ENCODE results near the gene BMPR1A. TPM values are rescaled to one million over a fixed set of nuclear protein-coding genes. Genes with fewer than 3 reads are reported as not detected.

The BMPR1A gene
- total RNA-seq, 1 experiment from 2014 or later: 104 TPM

- TF ChIP-seq, protein P1, sequence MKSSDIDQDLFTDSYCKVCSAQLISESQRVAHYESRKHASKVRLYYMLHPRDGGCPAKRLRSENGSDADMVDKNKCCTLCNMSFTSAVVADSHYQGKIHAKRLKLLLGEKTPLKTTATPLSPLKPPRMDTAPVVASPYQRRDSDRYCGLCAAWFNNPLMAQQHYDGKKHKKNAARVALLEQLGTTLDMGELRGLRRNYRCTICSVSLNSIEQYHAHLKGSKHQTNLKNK (CRISPR knock-in tag; IDR thresholded peaks at IDR 0.05): no peak
- TF ChIP-seq NFE2L1 (CRISPR knock-in tag; IDR thresholded peaks at IDR 0.05): no peak
- TF ChIP-seq, protein P2, sequence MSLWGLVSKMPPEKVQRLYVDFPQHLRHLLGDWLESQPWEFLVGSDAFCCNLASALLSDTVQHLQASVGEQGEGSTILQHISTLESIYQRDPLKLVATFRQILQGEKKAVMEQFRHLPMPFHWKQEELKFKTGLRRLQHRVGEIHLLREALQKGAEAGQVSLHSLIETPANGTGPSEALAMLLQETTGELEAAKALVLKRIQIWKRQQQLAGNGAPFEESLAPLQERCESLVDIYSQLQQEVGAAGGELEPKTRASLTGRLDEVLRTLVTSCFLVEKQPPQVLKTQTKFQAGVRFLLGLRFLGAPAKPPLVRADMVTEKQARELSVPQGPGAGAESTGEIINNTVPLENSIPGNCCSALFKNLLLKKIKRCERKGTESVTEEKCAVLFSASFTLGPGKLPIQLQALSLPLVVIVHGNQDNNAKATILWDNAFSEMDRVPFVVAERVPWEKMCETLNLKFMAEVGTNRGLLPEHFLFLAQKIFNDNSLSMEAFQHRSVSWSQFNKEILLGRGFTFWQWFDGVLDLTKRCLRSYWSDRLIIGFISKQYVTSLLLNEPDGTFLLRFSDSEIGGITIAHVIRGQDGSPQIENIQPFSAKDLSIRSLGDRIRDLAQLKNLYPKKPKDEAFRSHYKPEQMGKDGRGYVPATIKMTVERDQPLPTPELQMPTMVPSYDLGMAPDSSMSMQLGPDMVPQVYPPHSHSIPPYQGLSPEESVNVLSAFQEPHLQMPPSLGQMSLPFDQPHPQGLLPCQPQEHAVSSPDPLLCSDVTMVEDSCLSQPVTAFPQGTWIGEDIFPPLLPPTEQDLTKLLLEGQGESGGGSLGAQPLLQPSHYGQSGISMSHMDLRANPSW (CRISPR knock-in tag; conservative IDR thresholded peaks at IDR 0.05; ENCODE audit: low read depth): no peak
- no peak for TF ChIP-seq ZNF532 (CRISPR knock-in tag; IDR thresholded peaks at IDR 0.05; ENCODE audit: borderline replicate concordance)
- TF ChIP-seq, protein P3, sequence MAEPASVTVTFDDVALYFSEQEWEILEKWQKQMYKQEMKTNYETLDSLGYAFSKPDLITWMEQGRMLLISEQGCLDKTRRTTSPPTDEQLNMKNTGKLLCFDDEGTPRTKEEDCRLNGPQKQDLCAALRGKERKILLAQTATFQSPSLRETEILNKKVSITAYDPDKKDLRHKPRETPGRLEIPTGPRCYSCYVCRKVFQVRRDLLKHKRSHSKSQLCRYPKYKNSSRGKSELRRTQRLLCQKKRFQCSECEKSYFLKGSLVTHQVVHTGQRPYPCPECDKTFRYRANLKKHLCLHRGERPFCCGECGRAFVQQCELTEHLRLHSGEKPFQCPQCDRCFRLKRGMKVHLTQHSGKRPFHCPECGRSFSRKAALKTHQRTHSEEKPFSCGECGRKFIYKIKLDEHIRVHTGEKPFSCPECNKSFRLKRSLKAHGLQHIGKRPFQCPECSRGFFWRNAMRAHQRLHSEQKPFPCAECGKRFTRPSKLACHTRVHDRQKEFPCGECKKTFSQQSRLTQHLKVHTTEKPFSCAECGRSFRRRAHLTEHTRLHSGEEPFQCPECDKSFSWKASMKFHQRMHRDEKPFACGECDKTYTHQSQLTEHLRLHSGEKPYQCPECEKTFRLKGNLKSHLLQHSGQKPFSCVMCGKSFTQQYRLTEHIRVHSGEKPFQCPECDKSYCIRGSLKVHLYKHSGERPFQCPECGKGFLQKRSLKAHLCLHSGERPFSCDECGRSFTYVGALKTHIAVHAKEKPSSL (CRISPR knock-in tag; conservative IDR thresholded peaks at IDR 0.05): no peak
- no peak for TF ChIP-seq E2F4 (CRISPR knock-in tag; IDR thresholded peaks at IDR 0.05; ENCODE audit: borderline replicate concordance, low read depth)
- no peak for TF ChIP-seq E2F5 (CRISPR knock-in tag; IDR thresholded peaks at IDR 0.05)
- no peak for TF ChIP-seq ZNF512 (CRISPR knock-in tag; IDR thresholded peaks at IDR 0.05; ENCODE audit: borderline replicate concordance)
- TF ChIP-seq, protein P4, sequence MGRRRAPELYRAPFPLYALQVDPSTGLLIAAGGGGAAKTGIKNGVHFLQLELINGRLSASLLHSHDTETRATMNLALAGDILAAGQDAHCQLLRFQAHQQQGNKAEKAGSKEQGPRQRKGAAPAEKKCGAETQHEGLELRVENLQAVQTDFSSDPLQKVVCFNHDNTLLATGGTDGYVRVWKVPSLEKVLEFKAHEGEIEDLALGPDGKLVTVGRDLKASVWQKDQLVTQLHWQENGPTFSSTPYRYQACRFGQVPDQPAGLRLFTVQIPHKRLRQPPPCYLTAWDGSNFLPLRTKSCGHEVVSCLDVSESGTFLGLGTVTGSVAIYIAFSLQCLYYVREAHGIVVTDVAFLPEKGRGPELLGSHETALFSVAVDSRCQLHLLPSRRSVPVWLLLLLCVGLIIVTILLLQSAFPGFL (CRISPR knock-in tag; IDR thresholded peaks at IDR 0.05; ENCODE audit: borderline replicate concordance): no peak
Measured at GRCh38 chr10:86950349-86950748, 193.9 kb downstream of the BMPR1A start (continued).
